Measurements from ENCODE around the gene CTTN. TPM values are rescaled to one million over a fixed set of nuclear protein-coding genes. Genes with fewer than 3 reads are reported as not detected.

Gene CTTN
- total and polyA plus RNA-seq, 9 of the 15 experiments (the other 6 are each of a cell fraction or from before 2014, with no cell fraction given) = 9.9 to 158 (median 99.7) TPM

- TF ChIP-seq ZNF398 (CRISPR knock-in tag; IDR thresholded peaks at IDR 0.05) = no peak
- no peak for TF ChIP-seq KLF6 (CRISPR knock-in tag; IDR thresholded peaks at IDR 0.05; ENCODE audit: borderline replicate concordance)
- no peak for TF ChIP-seq ZBTB11 (CRISPR knock-in tag; IDR thresholded peaks at IDR 0.05)
- TF ChIP-seq DNMT1 (IDR thresholded peaks at IDR 0.05) = no peak
- TF ChIP-seq E2F4 (CRISPR knock-in tag; IDR thresholded peaks at IDR 0.05; ENCODE audit: low read depth) = no peak
- TF ChIP-seq MEF2A (IDR thresholded peaks at IDR 0.05; ENCODE audit: control insufficient read depth, low read depth, low read length) = no peak
- TF ChIP-seq FIP1L1 (IDR thresholded peaks at IDR 0.05; ENCODE audit: low read depth, low read length, poor library complexity, severe bottlenecking) = no peak
- no peak for TF ChIP-seq FOXJ2 (tag; IDR thresholded peaks at IDR 0.05)
- no peak for TF ChIP-seq RFX1 (IDR thresholded peaks at IDR 0.05)
These were observed 34.2 kb upstream of the CTTN start (continued) for GRCh38 chr11:70364178-70364577.

Measured in K562 (cell line).